SIG-M5 (cell line): ENCODE results near the gene FIP1L1.

Experiments
- DNase-seq: peaks from one replicate; lab custom pipeline; 2025; lab: John Stamatoyannopoulos, UW

Gene FIP1L1

DNA sequence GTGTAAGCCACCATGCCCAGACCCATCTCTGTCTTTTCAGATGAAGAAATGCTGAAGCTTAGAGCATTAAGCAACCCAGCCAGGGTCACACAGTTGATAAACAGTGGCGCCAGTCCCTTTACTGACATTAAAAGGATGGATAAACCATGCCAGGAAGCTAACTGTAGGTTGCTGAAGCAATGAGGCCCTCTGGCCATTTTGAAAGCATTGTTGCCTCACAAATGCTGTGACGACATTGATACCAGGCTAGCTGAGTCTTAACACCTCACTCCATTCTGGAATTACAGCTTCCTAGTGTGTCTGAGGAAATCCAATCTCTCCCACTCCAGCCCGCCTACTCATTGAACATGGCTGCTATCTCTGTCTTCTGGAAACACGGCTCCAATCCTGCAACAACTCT, 124.1 kb downstream of the FIP1L1 start:
- no peak for DNase-seq

DNA sequence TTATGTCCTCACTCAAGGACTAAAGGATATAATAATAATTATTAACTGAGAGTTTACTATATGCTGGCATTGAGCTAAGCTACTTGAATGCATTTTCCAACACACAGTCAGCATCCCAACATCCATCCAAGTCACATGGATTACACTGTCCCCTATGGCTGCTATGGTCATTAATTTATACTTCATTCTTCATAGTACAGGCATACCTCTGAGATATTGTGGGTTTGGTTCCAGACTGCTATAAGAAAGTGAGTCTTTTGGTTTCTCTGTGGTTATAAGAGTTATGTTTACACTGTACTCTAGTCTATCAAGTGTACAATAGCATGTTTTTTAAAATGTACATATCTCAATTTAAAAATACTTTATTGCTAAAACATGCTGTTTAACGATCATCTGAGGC, 124.7 kb downstream of the FIP1L1 start:
- no peak for DNase-seq

DNA sequence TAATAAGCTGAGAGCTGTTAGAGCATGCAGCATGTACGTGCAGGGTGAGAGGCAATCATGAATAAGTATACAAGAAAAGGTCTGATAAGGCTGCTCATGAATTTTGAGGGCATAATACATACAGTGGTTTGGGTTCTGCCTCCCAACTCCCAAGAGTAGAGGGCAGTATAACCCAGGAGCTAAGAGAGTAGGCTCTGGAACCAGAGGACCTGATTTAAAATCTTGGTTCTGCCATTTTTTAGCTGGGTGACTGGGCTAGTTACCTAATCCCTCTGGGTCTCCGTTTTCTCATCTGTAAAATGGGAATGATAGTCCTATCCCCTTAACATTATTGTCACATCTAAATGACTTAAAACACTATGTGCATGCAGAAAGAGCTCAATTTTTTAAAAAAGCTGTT, 128.5 kb downstream of the FIP1L1 start:
- no peak for DNase-seq

DNA sequence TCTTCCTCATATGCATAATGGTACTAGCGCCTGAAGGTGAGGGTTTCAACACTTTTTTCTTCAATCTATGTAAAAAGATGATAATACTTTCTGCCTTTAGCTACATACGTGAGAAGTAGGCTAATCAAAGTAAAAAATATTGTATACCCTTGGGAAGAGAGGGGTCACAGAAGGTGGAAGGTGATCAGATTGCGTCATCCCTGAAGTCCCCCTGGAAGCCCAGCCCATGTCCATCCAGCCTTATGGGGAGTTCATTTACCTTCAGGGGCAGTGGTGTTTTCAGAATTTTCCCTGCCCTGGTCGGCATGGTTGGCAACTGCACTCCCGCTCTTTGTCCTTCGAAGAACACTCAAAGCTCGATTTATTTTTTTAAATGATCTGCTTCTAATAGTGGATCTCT, 129.6 kb downstream of the FIP1L1 start:
- DNase-seq = no peak

DNA sequence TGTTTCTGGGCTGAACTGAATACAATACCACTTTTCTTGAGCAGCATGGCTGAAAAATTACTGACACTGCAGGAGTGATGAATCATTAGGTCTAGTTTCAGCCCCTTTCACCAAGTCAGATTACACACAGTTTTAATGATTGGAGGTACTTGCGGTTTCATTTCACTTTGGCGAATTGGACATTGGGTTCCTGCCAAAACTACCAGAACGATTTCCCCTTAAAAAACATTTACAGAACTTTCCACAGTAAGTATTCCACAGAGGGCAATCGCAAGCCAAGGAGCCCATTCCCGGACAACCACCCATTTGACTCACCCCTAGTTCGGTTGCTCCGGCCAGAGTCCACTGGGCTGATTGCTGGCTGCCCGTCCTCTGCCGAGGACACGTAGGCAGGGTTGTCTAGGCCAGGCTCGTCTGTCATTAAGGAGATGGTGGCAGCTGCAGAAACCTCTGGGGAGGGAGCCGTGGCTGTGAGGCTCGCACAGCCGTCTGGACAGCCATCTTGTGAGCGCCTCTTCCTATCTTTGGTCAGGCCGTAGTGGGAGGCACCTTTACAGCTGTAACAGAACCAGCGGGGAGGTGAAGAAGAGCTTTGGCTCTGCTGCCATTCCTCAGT, 130.3 kb downstream of the FIP1L1 start:
- no peak for DNase-seq

DNA sequence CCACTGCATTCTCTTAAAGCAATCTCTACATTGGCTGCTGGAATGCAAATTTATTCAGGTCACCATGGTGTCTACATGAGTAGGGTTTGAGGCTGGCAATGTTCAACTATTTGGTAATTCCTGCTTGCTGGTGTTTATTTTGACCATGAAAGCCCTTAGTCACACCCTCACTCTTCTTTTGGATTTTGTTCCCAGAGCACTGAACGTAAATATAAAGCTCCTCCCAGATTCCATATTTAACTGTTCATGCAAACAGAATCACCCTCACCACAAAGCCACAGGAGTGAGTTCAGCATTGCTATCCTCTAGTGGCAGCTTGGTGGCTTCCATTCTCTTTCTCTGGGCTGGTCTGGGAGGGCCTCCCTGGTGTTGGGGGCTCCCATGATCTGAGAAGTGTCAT, 131.0 kb downstream of the FIP1L1 start:
- no peak for DNase-seq

DNA sequence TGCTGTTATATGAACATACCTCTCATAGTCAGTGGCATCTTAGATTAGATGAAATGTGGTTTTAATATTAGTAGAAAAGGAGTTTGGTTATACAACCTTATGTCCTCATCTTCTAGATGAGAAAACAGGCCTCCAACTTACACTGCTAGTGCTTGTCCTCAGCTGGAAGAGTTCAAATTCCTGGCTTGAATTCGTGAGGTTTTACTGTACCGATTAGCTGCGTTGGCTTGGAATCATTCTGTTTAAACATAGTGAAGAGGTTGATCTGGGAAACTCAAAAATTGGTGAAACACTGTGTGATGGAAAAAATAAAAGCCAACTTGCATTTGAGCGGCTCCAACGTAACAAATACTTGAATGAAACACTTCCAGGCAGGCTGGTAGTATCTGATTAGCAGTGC, 132.9 kb downstream of the FIP1L1 start:
- no peak for DNase-seq
